A673 (cell line): Measurements from ENCODE around the gene VSTM4. TPM values are rescaled to one million over a fixed set of nuclear protein-coding genes. Genes with fewer than 3 reads are reported as not detected.

Source experiments
- BruUV-seq: library from RNA; stranded (reverse); fragments of 400-500 nt; replicated peaks from 2 replicates; lab custom pipeline; 2021; lab: Mats Ljungman, UMichigan
- CTCF ChIA-PET: fragments of 300-600 bp; sonication (Branson Sonifier 250); formaldehyde crosslinking; loops from one replicate; lab custom pipeline; 2022; ENCODE audit warnings: antibody characterized with exemption; lab: Charles Lee
- POLR2A ChIA-PET: fragments of 300-600 bp; sonication (Branson Sonifier 250); formaldehyde crosslinking; loops from one replicate; lab custom pipeline; 2022; ENCODE audit warnings: antibody characterized with exemption; ENCODE audit not compliant: low non-redundant PET; lab: Charles Lee
- DNase-seq: peaks from one replicate; pipeline ENCODE4 v3.0.0-alpha.2; 2015; ENCODE audit warnings: low spot score
- H3K27ac ChIP-seq: fragments of 200-600 bp; sonication (generic); 2 replicates; pipeline ENCODE4 v1.5.1; 2016; ENCODE audit warnings: mixed run types, low read depth, mild to moderate bottlenecking, mixed read lengths, antibody characterized with exemption, low read length; ENCODE audit not compliant: poor library complexity, severe bottlenecking
- H3K27me3 ChIP-seq: fragments of 200-600 bp; sonication (generic); replicated peaks from 2 replicates; pipeline ENCODE4 v1.6.1; 2017; ENCODE audit warnings: mixed run types, low read depth, mild to moderate bottlenecking, mixed read lengths, antibody characterized with exemption, low read length; ENCODE audit not compliant: insufficient read depth, poor library complexity
- H3K36me3 ChIP-seq: fragments of 200-600 bp; sonication (generic); 2 replicates; pipeline ENCODE4 v1.6.1; 2016; ENCODE audit warnings: mixed run types, mild to moderate bottlenecking, mixed read lengths, antibody characterized with exemption, low read length; ENCODE audit not compliant: insufficient read depth, poor library complexity, severe bottlenecking
- H3K4me1 ChIP-seq: fragments of 200-600 bp; sonication (generic); 2 replicates; pipeline ENCODE4 v1.6.1; 2017; ENCODE audit warnings: mixed run types, mild to moderate bottlenecking, mixed read lengths, antibody characterized with exemption, low read length; ENCODE audit not compliant: insufficient read depth, poor library complexity, severe bottlenecking
- H3K4me3 ChIP-seq: fragments of 200-600 bp; sonication (generic); 2 replicates; pipeline ENCODE4 v1.5.1; 2016; ENCODE audit warnings: low read depth, mixed run types, mild to moderate bottlenecking, mixed read lengths, low read length; ENCODE audit not compliant: poor library complexity, severe bottlenecking
- H3K9me3 ChIP-seq: fragments of 200-600 bp; sonication (generic); 2 replicates; pipeline ENCODE4 v1.6.1; 2016; ENCODE audit warnings: mixed run types, low read depth, mild to moderate bottlenecking, mixed read lengths, antibody characterized with exemption, low read length; ENCODE audit not compliant: poor library complexity, severe bottlenecking
- EZH2 ChIP-seq: fragments of 200-600 bp; sonication (generic); IDR thresholded peaks from 2 replicates; pipeline ENCODE4 v1.6.1; 2017; ENCODE audit warnings: borderline replicate concordance, low read depth, mild to moderate bottlenecking, mixed read lengths, antibody characterized with exemption, low read length; ENCODE audit not compliant: poor library complexity, severe bottlenecking
- intact Hi-C: fragments of 100-400 bp; cut with micrococcal nuclease; formaldehyde crosslinking; loops from one replicate; pipeline ENCODE4 v1.10.0; 2022; ENCODE audit not compliant: unreplicated experiment
- total RNA-seq: library from RNA; stranded (reverse); gene quantifications from 2 replicates; pipeline ENCODE4 v1.2.3, GENCODE V29; 2021
- TF ChIP-seq, protein P1 (sequence below): fragments of 300-800, 200-600 bp; sonication (generic); conservative IDR thresholded peaks from 2 replicates; pipeline ENCODE4 v1.5.1; 2017; ENCODE audit warnings: low read depth, mild to moderate bottlenecking, antibody characterized with exemption, low read length, moderate library complexity, mixed read lengths

Gene VSTM4
- total RNA-seq, 1 experiment from 2014 or later = 0.11 TPM

DNA sequence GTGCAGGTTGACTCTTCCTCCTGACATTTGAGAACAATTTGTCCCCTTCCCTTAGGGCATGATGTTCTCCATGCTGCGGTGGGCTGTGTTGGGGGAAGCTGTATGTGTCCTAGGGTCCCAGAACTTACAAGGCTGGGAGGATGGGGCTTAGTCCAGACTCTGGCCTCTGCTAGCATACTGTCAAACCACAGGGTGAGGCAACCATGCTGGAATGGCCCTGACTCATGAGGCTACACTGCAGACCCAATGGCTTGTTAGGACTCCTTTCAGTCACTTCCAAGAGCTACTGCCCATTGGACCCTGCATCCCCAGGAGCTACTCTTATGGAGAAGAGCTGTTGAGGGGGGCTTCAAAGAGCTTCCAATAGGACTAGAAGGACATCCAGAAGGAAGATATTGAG lies 38.6 kb upstream of the VSTM4 start:
- ChIA-PET POLR2A (no interaction called here), CTCF (no interaction called here)
- BruUV-seq = no TSS peak
- Histone ChIP-seq H3K9me3 (no peaks in the 10 kb centered on the region), H3K36me3 (no peaks in the 10 kb centered on the region), H3K4me1 (no peaks in the 10 kb centered on the region), H3K4me3 (no peak overlapping the region), H3K27me3 (peaks cover 48% of the 10 kb centered on the region), H3K27ac (no peak overlapping the region)
- TF ChIP-seq, protein P1, sequence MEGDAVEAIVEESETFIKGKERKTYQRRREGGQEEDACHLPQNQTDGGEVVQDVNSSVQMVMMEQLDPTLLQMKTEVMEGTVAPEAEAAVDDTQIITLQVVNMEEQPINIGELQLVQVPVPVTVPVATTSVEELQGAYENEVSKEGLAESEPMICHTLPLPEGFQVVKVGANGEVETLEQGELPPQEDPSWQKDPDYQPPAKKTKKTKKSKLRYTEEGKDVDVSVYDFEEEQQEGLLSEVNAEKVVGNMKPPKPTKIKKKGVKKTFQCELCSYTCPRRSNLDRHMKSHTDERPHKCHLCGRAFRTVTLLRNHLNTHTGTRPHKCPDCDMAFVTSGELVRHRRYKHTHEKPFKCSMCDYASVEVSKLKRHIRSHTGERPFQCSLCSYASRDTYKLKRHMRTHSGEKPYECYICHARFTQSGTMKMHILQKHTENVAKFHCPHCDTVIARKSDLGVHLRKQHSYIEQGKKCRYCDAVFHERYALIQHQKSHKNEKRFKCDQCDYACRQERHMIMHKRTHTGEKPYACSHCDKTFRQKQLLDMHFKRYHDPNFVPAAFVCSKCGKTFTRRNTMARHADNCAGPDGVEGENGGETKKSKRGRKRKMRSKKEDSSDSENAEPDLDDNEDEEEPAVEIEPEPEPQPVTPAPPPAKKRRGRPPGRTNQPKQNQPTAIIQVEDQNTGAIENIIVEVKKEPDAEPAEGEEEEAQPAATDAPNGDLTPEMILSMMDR = no peak
- no peak for TF ChIP-seq EZH2
- intact Hi-C loops = no loop called here
- DNase-seq = no peak

GRCh38 chr10:49153115-49153514 lies 37.8 kb upstream of the VSTM4 start:
- no peaks in the 10 kb centered on the region for H3K4me1 ChIP-seq
- intact Hi-C loops = no loop called here
- BruUV-seq = no TSS peak
- POLR2A ChIA-PET = no interaction called here
- H3K4me3 ChIP-seq = no peak overlapping the region
- H3K27me3 ChIP-seq = peaks cover 40% of the 10 kb centered on the region
- no peaks in the 10 kb centered on the region for H3K9me3 ChIP-seq
- H3K36me3 ChIP-seq = no peaks in the 10 kb centered on the region
- TF ChIP-seq, protein P1 = no peak
- no peak for TF ChIP-seq EZH2
- no peak for DNase-seq
- CTCF ChIA-PET = no interaction called here
- H3K27ac ChIP-seq = no peak overlapping the region

DNA sequence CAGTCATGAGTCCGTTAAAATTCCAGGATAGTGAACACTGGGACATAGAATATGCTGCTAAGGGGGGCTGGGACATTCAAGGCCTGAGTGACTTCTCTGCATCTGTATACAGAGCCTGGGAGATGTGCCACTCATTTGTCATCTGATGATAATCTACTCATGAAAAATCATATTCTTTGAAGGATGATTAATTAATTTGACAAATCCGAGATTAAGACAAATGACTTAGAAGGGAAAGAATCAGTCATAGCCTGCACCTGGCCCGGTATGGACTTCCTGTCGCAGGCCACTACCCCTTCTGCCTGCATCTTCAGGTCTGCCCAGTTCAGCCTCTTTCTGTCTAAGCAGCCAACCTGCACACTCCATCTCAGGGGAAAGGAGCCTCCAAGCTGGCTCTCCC lies 37.3 kb upstream of the VSTM4 start:
- POLR2A ChIA-PET = no interaction called here
- H3K27ac ChIP-seq = no peak overlapping the region
- no peak overlapping the region for H3K4me3 ChIP-seq
- TF ChIP-seq EZH2 = no peak
- TF ChIP-seq, protein P1 = no peak
- H3K27me3 ChIP-seq = peaks cover 35% of the 10 kb centered on the region
- DNase-seq = no peak
- H3K36me3 ChIP-seq = no peaks in the 10 kb centered on the region
- intact Hi-C loops = no loop called here
- BruUV-seq = no TSS peak
- H3K4me1 ChIP-seq = no peaks in the 10 kb centered on the region
- CTCF ChIA-PET = no interaction called here
- H3K9me3 ChIP-seq = no peaks in the 10 kb centered on the region
